Epithelial cell of esophagus (primary cell): ENCODE data around the gene AKAP9.
"Not testable (repeated sequence)": the region's sequence is repeated elsewhere in the genome, so short reads cannot be mapped to it uniquely, and the experiment has no call there.

Experiments used
- DNase-seq: peaks from one replicate; pipeline ENCODE4 v3.0.0; 2010; ENCODE audit warnings: low read depth
- H3K4me3 ChIP-seq: 2 replicates; pipeline ENCODE4 v1.5.1; 2011; ENCODE audit warnings: mild to moderate bottlenecking, low read length, control low read depth
- CTCF ChIP-seq: IDR thresholded peaks from 2 replicates; pipeline ENCODE4 v1.5.1; 2011; ENCODE audit warnings: low read depth, mild to moderate bottlenecking, low read length, control low read depth, inconsistent platforms; ENCODE audit not compliant: insufficient read depth; ENCODE audit errors: missing control alignments

The AKAP9 gene

DNA sequence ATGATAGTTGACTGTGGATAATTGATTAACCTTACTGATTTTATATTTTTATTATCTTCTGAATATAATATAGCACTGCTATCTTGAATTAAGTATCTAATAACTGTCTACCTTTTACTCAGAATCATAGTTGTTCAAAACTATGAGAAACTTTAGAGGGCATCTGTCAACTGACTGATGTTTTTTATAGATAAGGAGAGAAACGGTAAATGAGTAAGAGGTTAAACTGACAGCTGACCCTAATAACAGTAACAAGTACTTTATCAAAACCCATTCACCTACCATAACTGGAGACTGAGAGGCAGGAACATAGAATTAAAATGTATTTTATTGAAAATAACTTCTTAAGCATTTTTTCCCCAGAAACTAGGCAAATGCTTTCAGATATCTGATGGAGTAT lies 131.5 kb downstream of the AKAP9 start:
- no peak overlapping the region for H3K4me3 ChIP-seq
- no peak for DNase-seq
- no peak for TF ChIP-seq CTCF

DNA sequence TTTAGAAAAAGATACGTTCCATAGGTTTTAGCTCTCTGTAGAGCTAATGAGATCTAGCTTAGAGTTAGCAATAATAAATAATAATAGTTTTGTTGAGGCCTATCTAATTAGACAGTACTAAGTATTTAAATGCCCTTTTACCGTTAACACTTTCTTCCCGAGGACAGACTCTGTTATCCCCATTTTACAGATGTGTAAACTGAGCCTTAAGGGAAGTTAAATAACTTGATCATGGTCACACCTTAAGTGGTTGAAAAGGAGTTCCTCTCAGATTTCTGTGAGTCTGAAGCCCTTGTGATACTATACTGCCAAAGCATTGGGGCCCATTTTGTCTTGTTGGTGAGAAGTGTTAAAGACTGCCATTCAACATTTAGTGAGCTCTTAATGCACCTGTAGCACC lies 132.0 kb downstream of the AKAP9 start:
- H3K4me3 ChIP-seq = no peak overlapping the region
- no peak for TF ChIP-seq CTCF

DNA sequence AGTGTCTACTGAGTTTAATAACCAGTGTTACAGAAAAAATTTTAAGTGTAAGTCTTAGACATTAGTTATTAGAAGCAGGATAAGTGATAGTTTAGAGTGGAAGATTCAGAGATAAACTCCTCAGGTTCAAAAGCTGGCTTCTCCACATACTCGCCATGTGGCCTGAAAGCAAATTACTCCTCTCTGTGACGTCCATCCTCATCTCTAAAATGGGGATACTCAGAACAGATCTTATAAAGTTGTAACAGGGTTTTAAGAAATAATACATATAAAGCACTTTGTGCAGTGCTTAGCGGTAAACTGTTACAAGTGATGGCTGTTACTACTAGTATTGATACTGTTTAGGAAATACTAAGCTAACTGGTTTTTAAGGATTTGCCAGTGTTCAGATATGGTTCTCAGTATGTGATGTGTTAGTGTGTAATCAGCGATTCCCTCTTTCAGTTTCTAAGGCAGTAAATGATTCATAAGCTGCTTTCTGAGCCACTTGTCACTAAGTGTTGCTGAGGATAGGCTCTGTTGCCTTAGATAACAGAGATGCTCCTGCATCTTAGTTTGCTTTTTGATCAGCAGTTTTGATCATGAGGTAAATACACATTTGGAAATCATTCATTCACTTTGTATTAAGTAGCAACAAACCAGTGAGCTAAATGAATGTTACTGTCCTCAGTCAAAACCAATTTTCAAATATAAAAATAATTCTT lies 134.9 kb downstream of the AKAP9 start:
- DNase-seq = peak; percentile 38
- no peak overlapping the region for H3K4me3 ChIP-seq
- TF ChIP-seq CTCF = no peak

More for the DNA sequence above, 132.0 kb downstream of the AKAP9 start:
- DNase-seq = no peak

- H3K4me3 ChIP-seq = no peak overlapping the region
- TF ChIP-seq CTCF = no peak
- peak; percentile 91 for DNase-seq
These were observed 135.8 kb downstream of the AKAP9 start for GRCh38 chr7:92076509-92076908.

GRCh38 chr7:92083922-92084321 lies 143.3 kb downstream of the AKAP9 start:
- not testable (repeated sequence) for H3K4me3 ChIP-seq

GRCh38 chr7:92088266-92088665 lies 147.6 kb downstream of the AKAP9 start:
- TF ChIP-seq CTCF = no peak
- no peak for DNase-seq
- H3K4me3 ChIP-seq = no peak overlapping the region

More at GRCh38 chr7:92083922-92084321, 143.3 kb downstream of the AKAP9 start:
- DNase-seq = not testable (repeated sequence)

DNA sequence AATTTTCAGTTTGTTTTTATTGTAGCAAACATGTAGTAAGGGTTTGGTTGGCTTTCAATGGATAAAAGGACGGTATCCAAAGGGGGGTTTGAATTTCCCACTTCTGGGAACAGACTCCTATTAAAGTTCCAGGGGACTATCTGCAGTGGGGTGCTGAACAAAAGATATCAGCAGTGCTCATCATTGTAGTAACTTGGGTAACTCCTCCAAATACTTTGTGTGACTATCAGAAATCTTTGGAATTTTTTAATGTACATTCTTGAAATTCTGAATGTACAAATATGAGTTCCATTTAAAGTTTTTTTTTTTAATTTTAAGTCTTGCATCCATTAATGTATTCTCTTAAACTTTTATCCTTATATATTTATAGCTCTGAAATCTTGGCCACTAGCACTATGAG lies 151.5 kb downstream of the AKAP9 start:
- no peak overlapping the region for H3K4me3 ChIP-seq
- TF ChIP-seq CTCF = no peak
- no peak for DNase-seq

DNA sequence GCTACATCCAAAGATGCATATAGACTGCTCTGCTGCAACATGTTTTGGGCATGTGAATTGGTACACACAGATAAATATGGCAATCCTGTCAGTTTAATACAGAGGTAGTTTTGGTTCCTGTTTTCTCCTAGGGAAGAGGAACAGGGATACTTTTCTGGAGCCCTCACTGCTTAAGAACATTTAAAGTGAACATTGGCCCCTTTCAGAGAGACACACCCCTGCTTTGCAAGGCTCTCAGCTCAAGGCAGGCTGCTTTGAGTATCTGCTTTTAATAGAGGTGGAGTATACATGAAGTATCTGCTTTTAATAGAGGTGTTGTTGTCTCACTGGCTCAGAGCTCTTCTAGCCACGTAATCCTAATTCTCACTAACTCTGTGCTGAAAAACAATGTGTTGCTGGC lies 154.7 kb downstream of the AKAP9 start:
- no peak for TF ChIP-seq CTCF
- no peak overlapping the region for H3K4me3 ChIP-seq
- no peak for DNase-seq
